Measurements from ENCODE around the gene METAP1. TPM values are rescaled to one million over a fixed set of nuclear protein-coding genes. Genes with fewer than 3 reads are reported as not detected.

The METAP1 gene
- polyA plus RNA-seq, 2 of the 4 experiments (the other 2 are of a cell fraction): 68.2 to 106 TPM

GRCh38 chr4:98967786-98968329, 27.7 kb upstream of the METAP1 start:
- H3K4me1 ChIP-seq: no peaks in the 10 kb centered on the region
- DNase-seq (ENCODE audit: low read depth in 1 of 2, low spot score in 1 of 2) (no peak), ATAC-seq (no peak), FAIRE-seq (no peak)
- CTCF ChIA-PET: no interaction called here
- no peak overlapping the region for H3K27ac ChIP-seq
- POLR2A ChIA-PET: no interaction called here
- no peak overlapping the region for H3K4me2 ChIP-seq
- TF ChIP-seq NR3C1 (IDR thresholded peaks at IDR 0.05) (no peak), USF2 (IDR thresholded peaks at IDR 0.05) (no peak), MAZ (IDR thresholded peaks at IDR 0.05; ENCODE audit: borderline replicate concordance, low read depth, low read length) (no peak), CBX8 (IDR thresholded peaks at IDR 0.05) (no peak), HOXB5 (CRISPR knock-in tag; IDR thresholded peaks at IDR 0.05) (no peak), CHD2 (IDR thresholded peaks at IDR 0.05; ENCODE audit: low read length, partially characterized antibody) (no peak), POLR2AphosphoS2 (conservative IDR thresholded peaks at IDR 0.05; ENCODE audit: low read length) (no peak), MAX (IDR thresholded peaks at IDR 0.05) (no peak), CEBPB (IDR thresholded peaks at IDR 0.05) (no peak), HOXA7 (CRISPR knock-in tag; IDR thresholded peaks at IDR 0.05) (no peak), CBX2 (IDR thresholded peaks at IDR 0.05; ENCODE audit: borderline replicate concordance, low read depth) (no peak), PBX3 (IDR thresholded peaks at IDR 0.05) (no peak), HEYL (CRISPR knock-in tag; IDR thresholded peaks at IDR 0.05) (no peak)
- no peaks in the 10 kb centered on the region; the same call in 2 of the 3 replicates for H3K9me3 ChIP-seq
- no peak overlapping the region for H3K4me3 ChIP-seq
- WGBS (ENCODE audit: missing lambda C conversion rate): 82% methylated on average over 3 of the region's 3 CpGs

- FAIRE-seq (no peak), DNase-seq (ENCODE audit: low read depth in 1 of 2, low spot score in 1 of 2) (no peak), ATAC-seq (no peak)
- POLR2A ChIA-PET: no interaction called here
- Histone ChIP-seq H3K4me2 (no peak overlapping the region), H3K4me3 (no peak overlapping the region), H3K27ac (no peak overlapping the region), H3K9me3 (no peaks in the 10 kb centered on the region), H3K4me1 (no peaks in the 10 kb centered on the region)
- CTCF ChIA-PET: no interaction called here
- WGBS (ENCODE audit: missing lambda C conversion rate): 10% methylated on average over 1 of the region's 1 CpG
- TF ChIP-seq TP53 (CRISPR knock-in tag; IDR thresholded peaks at IDR 0.05): no peak
- TF ChIP-seq ESRRA (IDR thresholded peaks at IDR 0.05; ENCODE audit: borderline replicate concordance, low read length): no peak
- TF ChIP-seq POLR2AphosphoS2 (conservative IDR thresholded peaks at IDR 0.05; ENCODE audit: low read length): no peak
- TF ChIP-seq GATA3 (IDR thresholded peaks at IDR 0.05; ENCODE audit: borderline replicate concordance): no peak
- no peak for TF ChIP-seq MAZ (IDR thresholded peaks at IDR 0.05; ENCODE audit: borderline replicate concordance, low read depth, low read length)
- TF ChIP-seq E2F6 (IDR thresholded peaks at IDR 0.05; ENCODE audit: borderline replicate concordance, low read depth): no peak
- no peak for TF ChIP-seq FOSL2 (IDR thresholded peaks at IDR 0.05)
- TF ChIP-seq FOSL2 (CRISPR knock-in tag; IDR thresholded peaks at IDR 0.05): no peak
- no peak for TF ChIP-seq SMC3 (IDR thresholded peaks at IDR 0.05)
- TF ChIP-seq NFE2L2 (conservative IDR thresholded peaks at IDR 0.05; ENCODE audit: low read length): no peak
- no peak for TF ChIP-seq RARB (CRISPR knock-in tag; IDR thresholded peaks at IDR 0.05)
- no peak for TF ChIP-seq CEBPB (IDR thresholded peaks at IDR 0.05)
- no peak for TF ChIP-seq PHF8 (IDR thresholded peaks at IDR 0.05; ENCODE audit: borderline replicate concordance, low read depth)
- no peak for TF ChIP-seq HEYL (CRISPR knock-in tag; IDR thresholded peaks at IDR 0.05)
- no peak for TF ChIP-seq JUNB (IDR thresholded peaks at IDR 0.05)
- TF ChIP-seq EHMT2 (IDR thresholded peaks at IDR 0.05; ENCODE audit: low read depth): no peak
- TF ChIP-seq HMGXB4 (CRISPR knock-in tag; IDR thresholded peaks at IDR 0.05; ENCODE audit: borderline replicate concordance): no peak
- TF ChIP-seq SREBF2 (IDR thresholded peaks at IDR 0.05): no peak
- TF ChIP-seq CBX8 (IDR thresholded peaks at IDR 0.05): no peak
These were observed 25.4 kb upstream of the METAP1 start for GRCh38 chr4:98969878-98970785.

All from A549 (cell line).